HG03558 (cell line): ENCODE data around the gene STAM2.

Experiments used
- ATAC-seq: cut with Tn5 transposase; IDR thresholded peaks from one replicate; pipeline ENCODE4 v1.9.1; 2021; ENCODE audit warnings: moderate number of reproducible peaks; ENCODE audit not compliant: unreplicated experiment; ENCODE audit errors: extremely low read depth

Gene STAM2

GRCh38 chr2:152078662-152079061 is 96.9 kb downstream of the STAM2 start:
- no peak for ATAC-seq

DNA sequence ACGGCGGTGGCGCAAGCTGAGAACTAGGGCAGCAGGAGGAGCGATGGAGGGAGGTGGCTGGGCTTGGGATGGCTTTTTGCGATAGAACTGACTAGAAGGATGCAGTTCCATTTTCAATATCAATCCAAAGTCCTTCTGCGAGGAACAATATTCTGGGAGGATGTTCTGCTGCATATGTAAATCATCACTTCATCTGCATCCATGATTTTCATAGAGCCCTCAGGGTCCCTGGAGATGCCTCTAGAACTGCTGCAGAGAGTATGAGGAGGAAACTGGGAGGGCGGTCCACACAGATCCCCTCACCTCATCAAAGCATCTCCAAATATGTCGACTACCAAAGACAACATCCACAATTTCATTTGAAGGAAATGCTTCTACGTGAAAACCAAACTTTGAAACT is 97.5 kb downstream of the STAM2 start:
- ATAC-seq: no peak

- ATAC-seq: no peak
These were observed 100.0 kb downstream of the STAM2 start for GRCh38 chr2:152075461-152076050.

- ATAC-seq: no peak
These were observed 103.6 kb downstream of the STAM2 start for GRCh38 chr2:152072011-152072410.

GRCh38 chr2:152071518-152071917 is 104.0 kb downstream of the STAM2 start:
- ATAC-seq: no peak

DNA sequence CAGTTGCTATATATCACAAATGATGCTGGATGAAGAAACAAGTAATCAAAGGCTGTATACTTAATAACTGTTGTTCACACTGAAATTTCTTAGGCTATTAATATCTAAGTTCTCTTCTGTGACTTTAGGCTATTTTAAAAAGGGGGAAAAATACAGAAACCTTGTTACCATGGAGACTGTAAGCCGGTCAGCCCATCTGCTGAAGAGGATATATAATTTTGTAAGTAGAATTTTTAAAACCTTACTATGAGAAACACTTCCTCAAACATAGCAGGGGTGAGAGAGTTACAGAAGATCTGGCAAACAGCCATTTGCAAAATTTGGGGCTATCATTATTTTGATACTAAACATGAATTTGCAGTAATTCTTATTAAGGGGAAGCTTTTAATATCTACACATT is 104.5 kb downstream of the STAM2 start:
- ATAC-seq: no peak

GRCh38 chr2:152068226-152068625 is 107.3 kb downstream of the STAM2 start:
- ATAC-seq: no peak

- no peak for ATAC-seq
These were observed 107.7 kb downstream of the STAM2 start for GRCh38 chr2:152067823-152068222.
